GM18873 (cell line): ENCODE results near the gene SIRT4.

Source experiments
- ATAC-seq: cut with Tn5 transposase; IDR thresholded peaks from one replicate; pipeline ENCODE4 v1.9.1; 2021; ENCODE audit warnings: mild to moderate bottlenecking, moderate library complexity, moderate number of reproducible peaks; ENCODE audit not compliant: unreplicated experiment, low FRiP score

The SIRT4 gene

GRCh38 chr12:120361506-120362208 lies 59.5 kb downstream of the SIRT4 start:
- ATAC-seq: no peak
